ENCODE measurements around the gene EXOSC5. TPM values are rescaled to one million over a fixed set of nuclear protein-coding genes. Genes with fewer than 3 reads are reported as not detected.

Gene EXOSC5
- total and polyA plus RNA-seq, 9 of the 15 experiments (the other 6 are each of a cell fraction or from before 2014, with no cell fraction given), result 10.9 to 75.5 (median 37.8) TPM

GRCh38 chr19:41395355-41395754 lies 1.8 kb downstream of the EXOSC5 start (continued):
- TF ChIP-seq SNAPC5 (CRISPR knock-in tag; IDR thresholded peaks at IDR 0.05) (no peak), DNMT1 (IDR thresholded peaks at IDR 0.05) (no peak), BCL6 (CRISPR knock-in tag; IDR thresholded peaks at IDR 0.05) (no peak), PRPF4 (IDR thresholded peaks at IDR 0.05; ENCODE audit: insufficient read depth, low read depth, low read length, poor library complexity, severe bottlenecking) (no peak), EWSR1 (IDR thresholded peaks at IDR 0.05; ENCODE audit: borderline replicate concordance, low read depth, partially characterized antibody) (no peak), IRF1 (CRISPR knock-in tag; IDR thresholded peaks at IDR 0.05; ENCODE audit: borderline replicate concordance) (no peak), CREM (IDR thresholded peaks at IDR 0.05; ENCODE audit: low read depth) (peak; percentile 34; the same call in 1 of the 2 replicates), FOSL1 (tag; conservative IDR thresholded peaks at IDR 0.05) (no peak), ZNF518B (CRISPR knock-in tag; IDR thresholded peaks at IDR 0.05) (no peak), CHD4 (IDR thresholded peaks at IDR 0.05; ENCODE audit: insufficient read depth, insufficient replicate concordance, low read depth, low read length, poor library complexity, severe bottlenecking) (no peak), BACH1 (tag; IDR thresholded peaks at IDR 0.05) (no peak), MYC (IDR thresholded peaks at IDR 0.05; ENCODE audit: low read depth, low read length) (no peak), MYC (CRISPR knock-in tag; IDR thresholded peaks at IDR 0.05; ENCODE audit: borderline replicate concordance, low read depth) (no peak), SMARCE1 (IDR thresholded peaks at IDR 0.05) (peak; percentile 65), RBM22 (IDR thresholded peaks at IDR 0.05; ENCODE audit: low read depth, low read length, poor library complexity, severe bottlenecking) (no peak), DLX4 (CRISPR knock-in tag; IDR thresholded peaks at IDR 0.05) (no peak), TCF15 (CRISPR knock-in tag; IDR thresholded peaks at IDR 0.05) (no peak)
